Esophagus squamous epithelium (tissue), 4 donors: ENCODE data around the gene TAX1BP1.

ENCODE experiments used
- POLR2A ChIP-seq, 4 donors: fragments of 450-650 bp; IDR thresholded peaks; one replicate each; pipeline ENCODE4 v1.6.1; 2017; ENCODE audit warnings: antibody characterized with exemption in 4 of 4, mild to moderate bottlenecking in 4 of 4, moderate library complexity in 3 of 4
- TF ChIP-seq, protein P1 (sequence below), 6 experiments: fragments of 450-650 bp in 4 of 6; fragments of 200-600 bp in 2 of 6; sonication (generic) in 2 of 6; IDR thresholded peaks; one replicate each; pipeline ENCODE4 v1.5.1; 2016 to 2019; ENCODE audit warnings: antibody characterized with exemption in 6 of 6, mild to moderate bottlenecking in 4 of 6, moderate library complexity in 4 of 6

DNA sequence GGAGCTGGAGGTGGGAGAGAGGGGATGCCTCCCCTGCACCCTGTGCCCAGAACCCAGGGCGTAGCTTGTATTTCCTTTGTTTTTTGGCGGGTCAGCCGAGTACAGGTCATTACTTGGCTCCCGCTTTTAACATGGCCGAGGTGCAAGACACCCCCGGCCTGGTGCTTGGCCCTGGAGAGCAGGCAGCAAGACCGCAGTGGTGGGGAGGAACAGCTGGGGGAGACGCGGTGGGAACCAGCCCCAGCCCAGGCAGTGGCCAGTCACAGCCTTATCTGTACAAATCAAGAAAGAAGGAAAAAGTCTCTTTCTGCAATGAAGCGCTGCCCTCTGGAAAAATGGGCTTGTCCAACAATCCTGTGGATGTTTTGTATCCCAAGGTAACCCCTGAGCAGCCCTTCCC, 99.1 kb downstream of the TAX1BP1 start:
- TF ChIP-seq, protein P1, sequence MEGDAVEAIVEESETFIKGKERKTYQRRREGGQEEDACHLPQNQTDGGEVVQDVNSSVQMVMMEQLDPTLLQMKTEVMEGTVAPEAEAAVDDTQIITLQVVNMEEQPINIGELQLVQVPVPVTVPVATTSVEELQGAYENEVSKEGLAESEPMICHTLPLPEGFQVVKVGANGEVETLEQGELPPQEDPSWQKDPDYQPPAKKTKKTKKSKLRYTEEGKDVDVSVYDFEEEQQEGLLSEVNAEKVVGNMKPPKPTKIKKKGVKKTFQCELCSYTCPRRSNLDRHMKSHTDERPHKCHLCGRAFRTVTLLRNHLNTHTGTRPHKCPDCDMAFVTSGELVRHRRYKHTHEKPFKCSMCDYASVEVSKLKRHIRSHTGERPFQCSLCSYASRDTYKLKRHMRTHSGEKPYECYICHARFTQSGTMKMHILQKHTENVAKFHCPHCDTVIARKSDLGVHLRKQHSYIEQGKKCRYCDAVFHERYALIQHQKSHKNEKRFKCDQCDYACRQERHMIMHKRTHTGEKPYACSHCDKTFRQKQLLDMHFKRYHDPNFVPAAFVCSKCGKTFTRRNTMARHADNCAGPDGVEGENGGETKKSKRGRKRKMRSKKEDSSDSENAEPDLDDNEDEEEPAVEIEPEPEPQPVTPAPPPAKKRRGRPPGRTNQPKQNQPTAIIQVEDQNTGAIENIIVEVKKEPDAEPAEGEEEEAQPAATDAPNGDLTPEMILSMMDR (IDR thresholded peaks at IDR 0.05) = no peak
- no peak for TF ChIP-seq POLR2A (IDR thresholded peaks at IDR 0.05)
